ENCODE measurements around the gene MS4A14. TPM values are rescaled to one million over a fixed set of nuclear protein-coding genes. Genes with fewer than 3 reads are reported as not detected.

The MS4A14 gene, protein sequence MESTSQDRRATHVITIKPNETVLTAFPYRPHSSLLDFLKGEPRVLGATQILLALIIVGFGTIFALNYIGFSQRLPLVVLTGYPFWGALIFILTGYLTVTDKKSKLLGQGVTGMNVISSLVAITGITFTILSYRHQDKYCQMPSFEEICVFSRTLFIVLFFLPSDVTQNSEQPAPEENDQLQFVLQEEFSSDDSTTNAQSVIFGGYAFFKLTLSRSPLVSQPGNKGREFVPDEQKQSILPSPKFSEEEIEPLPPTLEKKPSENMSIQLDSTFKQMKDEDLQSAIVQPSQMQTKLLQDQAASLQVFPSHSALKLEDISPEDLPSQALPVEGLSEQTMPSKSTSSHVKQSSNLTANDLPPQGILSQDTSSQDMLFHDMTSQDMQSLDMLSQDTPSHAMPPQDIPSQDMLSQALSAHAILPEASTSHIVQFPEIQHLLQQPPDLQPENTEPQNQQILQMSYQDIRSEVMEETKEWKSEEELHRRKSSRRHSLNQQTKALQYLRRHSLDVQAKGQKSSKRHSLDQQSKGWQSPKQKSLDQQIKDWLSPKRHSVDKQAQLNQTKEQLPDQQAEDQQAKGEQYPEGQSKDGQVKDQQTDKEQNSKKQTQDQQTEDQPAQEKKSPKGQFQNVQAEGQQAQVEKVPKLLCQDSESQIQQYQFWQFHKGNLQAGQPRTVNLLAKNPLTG
- not detected in 2 replicates for total RNA-seq

DNA sequence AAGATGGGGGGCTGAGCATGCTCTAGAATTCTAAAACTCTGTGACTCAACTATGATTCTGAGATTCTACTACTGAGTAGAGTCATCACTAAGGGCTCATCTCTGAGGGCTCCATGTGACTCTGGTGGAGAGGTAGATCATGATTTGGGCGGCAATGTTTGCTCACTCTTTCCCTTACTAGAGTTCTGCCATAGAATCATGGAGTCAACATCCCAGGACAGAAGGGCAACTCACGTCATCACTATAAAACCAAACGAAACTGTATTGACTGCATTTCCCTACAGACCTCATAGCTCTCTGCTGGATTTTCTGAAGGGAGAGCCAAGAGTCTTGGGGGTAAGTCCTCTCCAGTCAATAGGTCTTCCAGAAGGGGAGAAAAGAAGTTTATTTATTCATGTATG, at the start of gene MS4A14:
Gene MS4A14, plus strand, starts transcription at position 78 of the 400 bp plus-strand sequence. Its CDS starts 120 bp downstream, at position 198.

DNA sequence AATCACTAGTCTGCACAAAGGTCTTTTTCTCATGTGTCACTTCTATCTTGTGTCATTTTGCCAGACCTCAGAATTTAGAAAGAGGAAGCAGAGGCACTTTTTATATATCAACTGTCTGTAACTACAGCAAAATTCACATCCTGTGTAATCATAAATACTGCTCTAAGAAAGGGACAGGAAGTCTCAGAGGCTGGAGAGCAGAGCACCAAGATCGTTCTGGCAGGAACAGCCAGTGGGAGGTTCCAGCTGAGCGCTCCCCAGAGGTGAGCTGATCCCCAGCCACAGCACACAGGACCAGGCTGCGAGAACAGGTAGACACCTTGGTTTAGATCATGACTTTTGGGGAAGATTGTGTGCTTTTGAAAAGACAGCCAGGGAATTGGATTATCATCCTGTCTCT, 17.9 kb upstream of the MS4A14 start, which contains the start of gene MS4A7:
Gene MS4A7, plus strand, starts transcription at position 179 of the 400 bp plus-strand sequence. CDS start 4,610 bp downstream, outside the sequence.

DNA sequence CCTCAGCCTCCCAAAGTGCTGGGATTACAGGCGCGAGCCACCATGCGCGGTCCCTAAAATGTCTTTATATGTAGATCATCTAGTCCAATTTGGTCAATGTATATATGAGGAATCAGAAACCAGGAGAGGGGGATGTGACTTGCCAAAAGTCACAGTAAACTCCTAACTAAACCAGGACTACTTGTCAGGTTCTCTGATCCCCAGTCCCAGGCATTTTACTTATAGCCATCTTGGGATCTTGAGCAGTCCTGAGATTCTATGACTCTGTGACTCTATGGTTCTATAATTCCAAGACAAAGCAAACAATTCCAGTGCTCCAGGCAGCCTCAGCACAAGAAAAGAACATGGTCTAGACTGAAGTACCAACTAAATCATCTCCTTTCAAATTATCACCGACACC, 33.0 kb downstream of the MS4A14 start, which contains the start of gene MS4A5:
Gene MS4A5, plus strand, starts transcription at position 301 of the 400 bp plus-strand sequence. CDS start 103 bp downstream, outside the sequence.

DNA sequence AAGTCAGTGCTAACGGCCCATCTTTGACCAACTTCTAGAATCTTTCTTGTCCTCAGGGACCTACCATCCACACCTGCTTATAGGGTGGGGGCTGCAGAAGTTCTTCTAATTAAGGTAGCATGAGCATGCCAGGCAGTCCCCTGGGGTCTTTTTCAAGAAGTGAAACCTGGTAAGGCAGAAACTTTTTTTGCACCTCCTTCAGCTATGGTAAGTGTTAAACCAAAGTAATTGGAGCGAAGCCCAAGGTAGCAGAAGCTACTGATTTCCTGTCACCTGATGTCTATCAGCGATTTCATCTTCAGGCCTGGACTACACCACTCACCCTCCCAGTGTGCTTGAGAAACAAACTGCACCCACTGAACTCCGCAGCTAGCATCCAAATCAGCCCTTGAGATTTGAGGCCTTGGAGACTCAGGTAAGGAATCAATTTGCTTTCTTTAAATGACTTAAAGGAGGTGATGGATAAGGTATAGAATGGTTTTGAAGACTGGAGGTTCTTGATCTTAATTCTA, 59.3 kb downstream of the MS4A14 start, which contains the start of gene MS4A1:
Gene MS4A1, plus strand, starts transcription at position 317 of the 512 bp plus-strand sequence. CDS start 6,528 bp downstream, outside the sequence.

Other genes starting within 250 kb of the MS4A14 start
- gene MS4A6A, start 213.4 kb upstream of the MS4A14 start, total RNA-seq, result not detected in 2 replicates
- gene MS4A4E, start 153.3 kb upstream of the MS4A14 start, total RNA-seq, result not detected in 2 replicates
- gene MS4A4A, start 115.8 kb upstream of the MS4A14 start, total RNA-seq, result not detected in 2 replicates
- gene MS4A6E, start 69.2 kb upstream of the MS4A14 start, total RNA-seq, result not detected in 2 replicates
- gene MS4A7, start 17.9 kb upstream of the MS4A14 start, total RNA-seq, result not detected in 2 replicates
- gene MS4A5, start 33.1 kb downstream of the MS4A14 start, total RNA-seq, result not detected in 2 replicates
- gene MS4A1, start 59.4 kb downstream of the MS4A14 start, total RNA-seq, result not detected in 2 replicates
- gene MS4A12, start 96.3 kb downstream of the MS4A14 start, total RNA-seq, result not detected in 2 replicates
- gene MS4A13, start 118.9 kb downstream of the MS4A14 start, total RNA-seq, result not detected in 2 replicates